Right renal cortex interstitium (tissue), 3 donors: Measurements from ENCODE around the gene CYP27A1. TPM values are rescaled to one million over a fixed set of nuclear protein-coding genes. Genes with fewer than 3 reads are reported as not detected.

Source experiments
- DNase-seq, 3 donors: peaks; one replicate each; pipeline ENCODE4 v3.0.0-alpha.2; 2013; ENCODE audit warnings: low read depth in 3 of 3, low spot score in 2 of 3
- polyA plus RNA-seq, 3 donors: library from polyadenylated mRNA; unstranded; fragments of 120-200 nt; gene quantifications; one replicate each; pipeline ENCODE4 v1.2.1, GENCODE V29; 2013; ENCODE audit not compliant: insufficient read length in 3 of 3

The CYP27A1 gene
- polyA plus RNA-seq, 3 donors: 47.8 to 59.3 (median 57.3) TPM

DNA sequence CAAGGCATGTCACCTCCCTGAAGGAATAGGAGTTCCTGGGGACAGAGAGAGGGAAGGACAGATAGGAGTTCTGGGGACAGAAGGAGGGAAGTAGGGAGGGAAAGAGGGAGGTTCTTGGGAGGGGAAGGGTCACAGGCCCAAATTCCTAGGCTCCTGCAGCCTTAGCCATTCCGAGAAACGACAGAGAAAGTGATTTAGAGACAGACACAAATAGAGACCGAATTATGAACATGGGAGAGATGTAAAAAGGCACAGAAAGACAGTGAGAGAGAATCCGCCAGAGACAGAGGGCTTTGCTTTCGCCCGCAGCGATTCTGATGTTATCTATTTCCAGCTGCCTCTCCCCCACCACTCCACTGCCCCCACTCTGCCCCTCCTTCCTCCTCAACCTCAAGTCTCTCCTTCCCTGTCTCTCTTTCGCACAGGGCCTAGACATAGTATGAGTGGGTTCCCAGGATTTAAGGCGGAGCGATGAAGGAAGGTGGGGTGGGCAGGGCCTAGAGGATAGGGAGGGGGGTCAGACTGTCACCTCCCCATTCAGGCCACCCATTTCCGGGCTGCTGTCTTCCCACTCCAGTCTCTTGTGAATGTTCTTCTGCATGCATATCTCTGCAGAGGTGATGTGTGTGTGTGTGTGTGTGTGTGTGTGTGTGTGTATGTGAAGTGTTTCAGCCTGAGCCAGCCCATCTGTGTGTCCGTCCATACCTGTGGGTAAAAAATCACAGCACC lies 74.4 kb downstream of the CYP27A1 start:
- no peak for DNase-seq

DNA sequence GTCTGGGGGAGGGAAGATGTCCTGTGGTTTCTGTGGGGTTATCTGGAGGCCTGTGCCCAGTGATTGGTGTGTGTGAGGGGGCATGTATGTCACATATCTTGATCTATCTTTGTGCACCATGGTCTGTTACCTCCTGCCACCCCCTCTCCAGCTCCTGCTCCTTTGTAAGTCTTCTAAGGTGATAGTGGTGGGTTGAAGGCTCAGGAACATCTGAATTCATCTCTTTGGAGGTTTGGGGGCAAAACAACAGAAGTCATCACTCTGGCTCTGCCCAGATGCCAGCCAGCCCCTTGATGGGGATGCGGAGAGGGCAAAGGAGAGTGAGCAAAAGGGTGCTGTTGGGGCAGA lies 74.9 kb downstream of the CYP27A1 start:
- DNase-seq: no peak

DNA sequence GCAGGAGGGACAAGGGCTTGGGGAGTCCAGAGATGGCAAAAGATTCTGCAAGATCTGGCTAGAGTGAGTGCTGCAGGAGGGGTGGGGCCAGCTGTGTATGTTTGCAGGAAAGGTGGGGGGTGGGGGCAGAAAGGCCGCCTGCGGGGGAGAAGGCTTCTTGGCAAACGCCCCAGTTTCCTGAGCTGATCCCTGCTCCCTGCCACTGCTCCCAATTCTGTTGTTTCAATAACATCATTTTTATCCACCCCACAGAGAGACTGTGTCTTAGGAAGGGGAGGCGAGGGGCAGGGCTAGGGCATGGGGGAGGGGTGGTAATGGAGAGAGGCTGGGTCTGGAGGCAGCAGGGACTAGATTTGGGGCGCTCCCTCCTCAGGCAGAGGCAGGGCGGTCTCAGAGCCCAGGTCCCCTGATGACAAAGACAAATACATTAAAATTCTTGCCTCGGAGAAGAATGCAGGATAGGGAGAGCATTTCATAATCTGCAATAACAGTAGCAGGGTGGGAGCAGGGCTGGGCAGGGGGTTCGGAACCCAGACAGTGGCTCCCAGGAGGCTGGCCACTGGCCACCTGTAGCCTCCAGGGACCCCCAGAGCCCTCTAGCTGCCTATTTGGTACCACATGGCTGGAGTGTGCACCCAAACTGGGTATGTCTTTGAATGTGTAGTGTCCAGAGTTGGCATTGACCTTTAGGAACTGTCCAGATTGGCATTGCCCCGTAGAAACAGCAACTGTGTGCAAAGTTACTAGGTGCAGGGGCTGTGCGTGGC lies 75.6 kb downstream of the CYP27A1 start:
- DNase-seq: no peak

DNA sequence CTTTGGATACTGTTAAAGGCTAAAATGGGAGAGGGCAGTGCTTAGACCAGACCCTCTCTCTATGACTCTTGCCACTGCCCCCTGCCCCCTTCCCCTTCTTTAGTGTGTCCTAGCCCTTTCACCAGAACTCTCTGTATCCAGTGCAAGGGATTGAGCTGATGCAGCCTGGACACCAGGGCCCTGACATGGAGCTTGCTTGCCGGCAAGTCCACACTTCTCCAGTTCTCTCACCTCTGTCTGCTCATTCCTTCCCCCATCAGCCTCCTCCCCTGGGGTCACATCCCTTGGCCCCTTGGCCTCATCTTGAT lies 76.1 kb downstream of the CYP27A1 start:
- DNase-seq: no peak

DNA sequence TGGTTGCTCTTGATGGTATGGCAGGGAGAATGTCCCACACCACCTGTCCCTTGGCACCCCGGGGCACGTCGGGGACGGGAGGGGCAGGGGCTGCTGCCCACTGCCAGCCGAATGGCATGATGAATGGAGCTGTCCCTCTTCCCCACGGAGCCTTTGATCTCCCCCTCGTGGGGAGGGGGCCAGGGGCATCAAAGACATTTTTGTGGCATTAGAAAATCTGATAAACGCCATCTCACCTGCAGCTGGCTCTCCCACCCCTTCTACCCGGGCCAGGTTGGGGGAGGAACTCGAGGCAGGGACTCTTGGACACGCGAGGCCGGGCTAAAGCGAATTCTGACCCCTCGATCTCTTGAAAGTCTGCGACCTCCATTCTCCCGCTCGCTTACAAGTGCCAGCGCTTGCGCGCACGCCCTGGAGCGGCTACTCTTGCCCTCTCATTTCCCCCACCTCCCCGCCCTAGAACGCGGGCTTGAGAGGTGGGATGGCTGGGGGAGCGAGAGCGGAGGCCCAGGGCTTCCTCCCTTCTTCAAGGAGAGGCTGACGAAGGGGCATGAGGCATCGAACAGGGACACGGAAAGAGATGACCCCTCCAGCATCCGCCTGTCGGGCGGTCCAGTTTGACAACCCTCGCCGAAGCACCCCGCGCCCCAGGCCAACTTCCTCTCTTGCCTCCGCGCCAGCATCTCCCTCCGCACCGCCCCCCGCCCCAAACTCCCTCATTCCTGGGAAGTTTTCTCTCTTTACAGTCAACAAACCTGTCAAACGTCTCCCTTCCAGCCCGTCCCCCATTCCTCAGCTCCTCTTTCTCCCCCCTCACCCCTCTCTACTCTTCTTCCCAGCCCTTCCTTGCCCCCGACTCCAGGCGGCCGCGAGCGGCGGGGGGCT lies 77.0 kb downstream of the CYP27A1 start:
- no peak for DNase-seq

DNA sequence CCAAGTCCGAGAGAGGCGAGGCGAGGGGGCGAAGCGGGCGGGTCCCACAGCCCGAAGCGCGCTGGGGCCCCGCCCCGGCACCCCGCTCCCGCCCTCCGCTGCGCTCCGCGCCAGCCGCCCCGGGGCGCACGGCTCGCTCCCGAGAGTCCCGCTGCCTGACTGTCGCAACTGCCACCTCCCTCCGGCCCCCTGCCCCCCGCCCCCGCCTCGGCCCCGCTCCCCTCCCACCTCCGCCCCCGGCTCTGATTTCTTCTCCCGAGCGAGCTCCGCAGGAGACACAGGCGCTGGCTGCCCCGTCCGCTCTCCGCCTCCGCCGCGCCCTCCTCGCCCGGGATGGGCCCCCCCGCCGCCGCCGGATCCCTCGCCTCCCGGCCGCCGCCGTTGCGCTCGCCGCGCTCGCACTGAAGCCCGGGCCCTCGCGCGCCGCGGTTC lies 77.6 kb downstream of the CYP27A1 start, which contains the start of gene WNT6:
Gene WNT6 (plus strand): TSS at position 250 of the 432 bp plus-strand sequence. CDS start 233 bp downstream, outside the sequence.
- no peak for DNase-seq

DNA sequence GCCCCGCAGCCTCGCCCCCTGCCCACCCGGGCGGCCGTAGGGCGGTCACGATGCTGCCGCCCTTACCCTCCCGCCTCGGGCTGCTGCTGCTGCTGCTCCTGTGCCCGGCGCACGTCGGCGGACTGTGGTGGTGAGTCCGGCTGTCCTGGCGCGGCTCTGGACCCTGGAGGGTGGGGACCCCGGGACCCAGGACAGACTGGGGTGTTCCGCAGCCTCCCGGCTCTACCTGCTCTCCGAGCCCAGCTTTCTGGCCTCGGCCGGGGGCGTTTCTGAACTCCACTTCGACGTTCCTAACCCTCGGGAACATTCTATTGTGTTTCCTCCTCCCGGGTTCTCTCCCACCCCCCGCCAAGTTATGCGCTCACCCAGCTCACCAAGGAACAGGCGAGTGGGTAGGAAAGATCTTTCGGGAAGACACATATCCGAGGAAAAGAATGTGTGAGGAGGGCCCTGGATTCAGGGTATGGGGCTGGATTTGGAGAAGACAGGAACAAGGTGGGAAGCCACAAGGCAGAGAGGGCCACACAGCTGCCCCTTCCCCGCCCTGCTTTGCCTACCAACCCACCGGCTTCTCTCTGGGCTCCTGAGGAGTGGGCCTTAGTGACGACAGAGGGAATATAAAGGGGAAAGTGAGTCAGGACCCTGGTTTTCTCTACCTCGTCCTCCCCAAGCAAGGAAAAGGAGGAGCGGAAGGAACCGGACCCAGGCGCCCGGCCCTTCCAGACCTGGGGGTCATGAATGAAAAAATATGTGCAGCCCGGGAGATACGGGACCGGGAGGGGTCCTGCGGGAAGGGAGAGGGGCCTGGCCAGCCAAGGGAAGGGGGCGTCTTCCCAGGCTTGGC lies 78.3 kb downstream of the CYP27A1 start:
- no peak for DNase-seq

DNA sequence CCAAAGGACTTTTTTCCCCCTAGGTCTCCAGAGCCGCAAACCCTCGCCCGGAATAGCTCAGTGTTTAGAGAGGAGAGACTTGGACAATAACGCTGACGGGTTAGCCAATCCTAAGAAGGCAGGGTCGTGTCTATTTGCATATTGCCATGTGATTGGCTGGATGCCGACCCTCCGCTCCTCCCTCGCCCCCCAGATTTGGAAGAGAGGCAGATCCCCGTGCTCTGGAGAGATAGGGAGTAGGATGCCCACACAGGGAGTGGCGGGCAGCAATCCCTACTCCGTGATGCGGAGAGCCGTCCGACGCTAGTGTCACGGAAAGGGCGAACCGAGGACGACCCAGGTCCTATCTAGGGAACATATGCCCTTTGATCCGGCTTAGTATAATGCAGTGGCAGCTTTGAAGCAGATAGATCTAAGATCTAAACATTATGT lies 79.0 kb downstream of the CYP27A1 start:
- DNase-seq: peak in 2 of 3 donors; percentile 59 to 67

DNA sequence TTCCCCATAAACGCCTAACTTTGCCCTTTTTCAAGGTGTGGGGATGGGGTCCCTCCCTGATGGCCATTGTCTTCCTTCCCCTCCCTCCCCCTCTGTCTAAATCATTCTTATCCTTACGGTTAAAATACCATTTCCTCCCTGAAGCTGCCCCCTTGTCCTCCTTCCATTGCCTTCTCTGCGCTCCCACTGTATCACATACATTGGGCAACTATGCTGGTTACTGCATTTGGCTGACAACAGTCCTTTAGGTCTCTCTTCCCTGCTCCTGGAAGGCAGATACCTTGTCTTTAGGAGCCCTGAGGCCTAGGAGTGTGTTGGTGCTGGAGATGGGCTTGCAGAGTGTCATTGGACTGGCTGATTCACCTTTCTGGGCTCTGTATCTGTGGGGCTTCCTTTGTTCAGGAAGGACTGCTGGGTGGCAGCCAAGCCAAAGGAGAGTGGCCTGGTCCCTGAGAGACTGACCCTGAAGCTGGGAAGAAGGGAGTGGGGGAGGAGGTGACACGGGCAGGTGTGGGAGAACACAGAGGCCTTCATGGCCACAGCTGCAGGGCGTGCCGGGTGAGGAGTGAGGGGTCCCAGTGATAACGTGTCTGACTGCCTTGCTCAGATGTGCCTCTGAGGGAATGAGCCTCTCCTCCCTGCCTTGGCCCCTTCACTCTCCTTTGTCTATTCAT lies 79.8 kb downstream of the CYP27A1 start:
- no peak for DNase-seq

DNA sequence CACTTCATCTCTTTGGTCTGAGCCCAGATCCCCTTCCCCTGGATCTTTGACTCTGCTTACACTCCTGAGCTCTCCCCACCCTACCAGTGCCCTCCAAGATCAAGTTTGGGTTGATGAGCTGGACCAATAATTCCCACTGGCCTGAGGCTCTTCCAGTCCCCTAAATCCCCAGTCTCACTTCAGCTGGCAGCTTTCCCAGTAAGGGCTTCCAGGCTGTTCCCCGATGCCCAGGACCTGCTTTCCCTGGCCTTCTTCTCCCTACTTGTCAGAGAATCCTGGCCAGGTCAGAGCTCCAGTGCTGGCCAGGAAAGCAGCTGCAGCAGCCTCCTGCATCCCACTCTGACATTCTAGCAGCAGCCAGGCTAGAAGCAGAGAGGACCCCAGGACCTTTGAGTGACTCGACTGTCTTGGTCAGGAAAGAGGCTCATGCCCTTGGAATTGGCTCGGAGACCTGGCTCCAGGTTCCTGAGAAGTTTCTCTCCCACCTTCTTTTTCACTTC lies 81.1 kb downstream of the CYP27A1 start:
- DNase-seq: no peak

Other genes starting within 250 kb of the CYP27A1 start
- gene USP37, start 213.8 kb upstream of the CYP27A1 start, polyA plus RNA-seq: 10 to 100 TPM; 16.2 to 22.0 (median 20.7) TPM
- gene CNOT9, start 213.3 kb upstream of the CYP27A1 start, polyA plus RNA-seq: 10 to 100 TPM; 44.6 to 50.3 (median 50.0) TPM
- gene PLCD4, start 174.2 kb upstream of the CYP27A1 start, polyA plus RNA-seq: 1 to 10 TPM; 5.9 to 10.0 (median 8.8) TPM
- gene ZNF142, start 122.5 kb upstream of the CYP27A1 start, polyA plus RNA-seq: 10 to 100 TPM; 13.9 to 16.3 (median 16.1) TPM
- 10 to 100 TPM; 44.2 to 55.1 (median 50.8) TPM for gene BCS1L, start 122.5 kb upstream of the CYP27A1 start, polyA plus RNA-seq
- gene RNF25, start 110.1 kb upstream of the CYP27A1 start, polyA plus RNA-seq: 10 to 100 TPM; 49.4 to 54.3 (median 51.0) TPM
- gene STK36, start 110.1 kb upstream of the CYP27A1 start, polyA plus RNA-seq: 10 to 100 TPM; 55.3 to 70.7 (median 62.0) TPM
- 10 to 100 TPM; 28.7 to 33.4 (median 30.6) TPM for gene TTLL4, start 71.3 kb upstream of the CYP27A1 start, polyA plus RNA-seq
- gene PRKAG3, start 49.7 kb downstream of the CYP27A1 start, polyA plus RNA-seq: under 1 TPM in 2 of 3 donors, not detected in 1; 0.07 TPM
- gene WNT6, start 77.7 kb downstream of the CYP27A1 start, polyA plus RNA-seq: under 1 TPM; 0.10 to 0.27 (median 0.15) TPM
- gene WNT10A, start 98.7 kb downstream of the CYP27A1 start, polyA plus RNA-seq: 1 to 10 TPM in 1 of 3 donors, under 1 TPM in 2; 0.57 to 1.1 (median 0.96) TPM
- not detected for gene CDK5R2, start 177.5 kb downstream of the CYP27A1 start, polyA plus RNA-seq
- gene FEV, start 203.0 kb downstream of the CYP27A1 start, polyA plus RNA-seq: under 1 TPM in 2 of 3 donors, not detected in 1; 0.07 to 0.10 TPM
- gene CRYBA2, start 211.3 kb downstream of the CYP27A1 start, polyA plus RNA-seq: not detected